Measurements from ENCODE around the gene BRD4. TPM values are rescaled to one million over a fixed set of nuclear protein-coding genes. Genes with fewer than 3 reads are reported as not detected.

BRD4 gene
- total and polyA plus RNA-seq, 2 of the 13 experiments (the other 11 are each of a cell fraction or from before 2014, with no cell fraction given): 10.5 to 11.4 TPM

DNA sequence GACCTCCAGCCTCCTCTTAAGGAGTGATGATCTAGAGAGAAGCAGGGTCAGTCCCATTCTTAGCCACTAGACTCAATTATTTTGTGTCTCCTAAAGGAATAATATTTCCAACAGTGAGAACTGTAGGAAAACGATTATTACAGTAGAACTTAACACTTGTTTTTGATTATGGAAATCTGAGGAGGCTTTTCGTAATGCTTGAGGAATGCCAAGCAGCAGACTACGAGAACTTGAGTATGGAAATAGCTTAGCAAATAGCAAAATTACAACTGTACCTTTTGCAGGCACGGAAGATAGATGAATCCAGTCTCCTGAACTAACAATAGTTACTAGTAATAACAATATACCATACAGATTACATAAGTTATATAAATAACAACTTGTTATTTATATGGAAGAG lies 12.2 kb downstream of the BRD4 start:
- Histone ChIP-seq H3K27ac (ENCODE audit: extremely low read length, insufficient read depth, low read length) (no peak overlapping the region), H2AFZ (ENCODE audit: low read length) (no peak overlapping the region), H3K36me3 (replicated peaks in 1 of 2; ENCODE audit: control insufficient read depth in 1 of 2, insufficient read depth in 2 of 2, low read length in 2 of 2) (peaks cover 0 to 3% of the 10 kb centered on the region in 2 experiments; a peak in 2 of 5 replicates), H3K79me2 (ENCODE audit: insufficient read depth, low read length) (peaks cover 97% of the 10 kb centered on the region), H3K9ac (ENCODE audit: insufficient read depth, low read depth, low read length) (no peak overlapping the region), H3K4me2 (ENCODE audit: low read depth, low read length) (no peak overlapping the region), H4K20me1 (ENCODE audit: insufficient read depth, low read length) (peaks cover 91% of the 10 kb centered on the region), H3K27me3 (ENCODE audit: control insufficient read depth in 1 of 2, insufficient read depth in 2 of 2, low read length in 2 of 2) (no peaks in the 10 kb centered on the region), H3K9me3 (ENCODE audit: low read length) (no peaks in the 10 kb centered on the region), H3K4me1 (ENCODE audit: insufficient read depth, low read length) (peaks cover 86% of the 10 kb centered on the region), H3K4me3 (replicated peaks in 1 of 3; ENCODE audit: insufficient read depth in 1 of 3, low read depth in 2 of 3, low read length in 3 of 3) (no peak overlapping the region)
- BruUV-seq (replicated peaks): no TSS peak
- TF ChIP-seq ZNF775 (CRISPR knock-in tag; IDR thresholded peaks at IDR 0.05; ENCODE audit: borderline replicate concordance) (no peak), NR2F2 (IDR thresholded peaks at IDR 0.05; ENCODE audit: borderline replicate concordance, low read depth) (no peak), ZBTB7B (CRISPR knock-in tag; IDR thresholded peaks at IDR 0.05) (no peak), BHLHE40 (IDR thresholded peaks at IDR 0.05; ENCODE audit: low read length) (no peak), ZFP1 (CRISPR knock-in tag; IDR thresholded peaks at IDR 0.05) (no peak), ZBTB8A (CRISPR knock-in tag; IDR thresholded peaks at IDR 0.05; ENCODE audit: borderline replicate concordance, low read depth) (no peak), ZFP36 (IDR thresholded peaks at IDR 0.05; ENCODE audit: borderline replicate concordance, low read depth, low read length, partially characterized antibody) (no peak), SIN3A (IDR thresholded peaks at IDR 0.05; ENCODE audit: borderline replicate concordance, low read depth, low read length) (no peak)
- ChIA-PET CTCF (ENCODE audit: low intra/inter-chr PET ratio, low total read pairs) (no interaction called here), POLR2A (interaction anchor here (0.6 kb wide), 1 partner anchor 10 kb away, joined by 3 read pairs; no protein-coding TSS in a partner anchor)
- FAIRE-seq (no peak), DNase-seq (ENCODE audit: low spot score) (no peak), ATAC-seq (no peak)
- in situ Hi-C loops (cut with HindIII; ENCODE audit: extremely low pct_ligation_motif_present, low pct_unique_long_range_greater_than_20kb) (no loop called here), intact Hi-C loops (cut with micrococcal nuclease; ENCODE audit: unreplicated experiment) (loop anchor here (5.0 to 10.0 kb wide), 2 partner anchors 55 to 57 kb away; partner anchors contain the start of gene AKAP8)
- WGBS (ENCODE audit: low lambda C conversion rate): 84% methylated on average over 4 of the region's 4 CpGs

DNA sequence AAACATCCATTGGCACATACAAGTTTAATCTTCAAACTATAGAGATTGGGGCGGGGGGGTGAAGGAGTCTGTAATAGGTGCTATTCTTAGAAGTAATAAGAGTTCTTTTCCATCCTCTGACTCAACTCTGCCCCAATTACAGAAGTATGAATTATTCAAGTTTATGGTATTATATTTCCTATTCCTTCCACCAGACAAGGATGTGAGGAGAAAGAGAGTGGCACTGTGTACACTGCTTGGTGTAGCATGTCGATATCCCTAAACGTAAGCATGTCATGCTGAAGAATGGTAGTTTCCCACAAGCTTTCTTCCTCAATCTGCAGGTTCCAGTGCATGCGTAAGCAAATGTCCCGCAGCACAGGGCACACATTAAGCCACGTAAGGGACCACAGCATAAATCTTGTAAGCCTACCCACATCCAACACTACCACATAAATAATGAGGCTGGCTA lies 14.1 kb downstream of the BRD4 start:
- H3K79me2 ChIP-seq (ENCODE audit: insufficient read depth, low read length): peaks cover 96% of the 10 kb centered on the region
- H3K9ac ChIP-seq (ENCODE audit: insufficient read depth, low read depth, low read length): peak overlapping the region; percentile 13; the same call in 1 of the 2 replicates
- FAIRE-seq (no peak), ATAC-seq (no peak), DNase-seq (ENCODE audit: low spot score) (no peak)
- H3K27ac ChIP-seq (ENCODE audit: extremely low read length, insufficient read depth, low read length): peak overlapping the region; percentile 45
- H3K4me3 ChIP-seq (replicated peaks in 1 of 3; ENCODE audit: insufficient read depth in 1 of 3, low read depth in 2 of 3, low read length in 3 of 3): peak overlapping the region in 1 of 3 experiments; percentile 20; a peak in 1 of 6 replicates
- no peak for TF ChIP-seq NKX3-1 (CRISPR knock-in tag; IDR thresholded peaks at IDR 0.05)
- TF ChIP-seq ZBTB38 (CRISPR knock-in tag; IDR thresholded peaks at IDR 0.05): peak; percentile 57; the same call in 1 of the 2 replicates
- TF ChIP-seq MEF2D (CRISPR knock-in tag; IDR thresholded peaks at IDR 0.05): no peak
- no peaks in the 10 kb centered on the region for H3K27me3 ChIP-seq (ENCODE audit: control insufficient read depth in 1 of 2, insufficient read depth in 2 of 2, low read length in 2 of 2)
- peak overlapping the region; percentile 60 for H3K4me2 ChIP-seq (ENCODE audit: low read depth, low read length)
- H3K9me3 ChIP-seq (ENCODE audit: low read length): no peaks in the 10 kb centered on the region
- H3K36me3 ChIP-seq (replicated peaks in 1 of 2; ENCODE audit: control insufficient read depth in 1 of 2, insufficient read depth in 2 of 2, low read length in 2 of 2): peaks cover 3 to 10% of the 10 kb centered on the region in 2 experiments; a peak in 3 of 5 replicates
- 74% methylated on average over 6 of the region's 6 CpGs for WGBS (ENCODE audit: low lambda C conversion rate)
- BruUV-seq (replicated peaks): no TSS peak
- intact Hi-C loops (cut with micrococcal nuclease; ENCODE audit: unreplicated experiment): no loop called here
- in situ Hi-C loops (cut with HindIII; ENCODE audit: extremely low pct_ligation_motif_present, low pct_unique_long_range_greater_than_20kb): no loop called here
- H2AFZ ChIP-seq (ENCODE audit: low read length): no peak overlapping the region
- H3K4me1 ChIP-seq (ENCODE audit: insufficient read depth, low read length): peaks cover 82% of the 10 kb centered on the region
- CTCF ChIA-PET (ENCODE audit: low intra/inter-chr PET ratio, low total read pairs): no interaction called here
- H4K20me1 ChIP-seq (ENCODE audit: insufficient read depth, low read length): peaks cover 89% of the 10 kb centered on the region
- POLR2A ChIA-PET: interaction anchor here (1.3 to 2.1 kb wide), 3 partner anchors 15 to 22 kb away, joined by 3 to 9 read pairs (median 9); no protein-coding TSS in a partner anchor
